ENCODE data around the gene ENDOD1.

Gene ENDOD1

GRCh38 chr11:95111923-95112540, 22.4 kb downstream of the ENDOD1 start:
- no peak for DNase-seq (ENCODE audit: low read depth)
- no peak overlapping the region for H3K4me3 ChIP-seq (ENCODE audit: low read length)
- TF ChIP-seq, protein P1, sequence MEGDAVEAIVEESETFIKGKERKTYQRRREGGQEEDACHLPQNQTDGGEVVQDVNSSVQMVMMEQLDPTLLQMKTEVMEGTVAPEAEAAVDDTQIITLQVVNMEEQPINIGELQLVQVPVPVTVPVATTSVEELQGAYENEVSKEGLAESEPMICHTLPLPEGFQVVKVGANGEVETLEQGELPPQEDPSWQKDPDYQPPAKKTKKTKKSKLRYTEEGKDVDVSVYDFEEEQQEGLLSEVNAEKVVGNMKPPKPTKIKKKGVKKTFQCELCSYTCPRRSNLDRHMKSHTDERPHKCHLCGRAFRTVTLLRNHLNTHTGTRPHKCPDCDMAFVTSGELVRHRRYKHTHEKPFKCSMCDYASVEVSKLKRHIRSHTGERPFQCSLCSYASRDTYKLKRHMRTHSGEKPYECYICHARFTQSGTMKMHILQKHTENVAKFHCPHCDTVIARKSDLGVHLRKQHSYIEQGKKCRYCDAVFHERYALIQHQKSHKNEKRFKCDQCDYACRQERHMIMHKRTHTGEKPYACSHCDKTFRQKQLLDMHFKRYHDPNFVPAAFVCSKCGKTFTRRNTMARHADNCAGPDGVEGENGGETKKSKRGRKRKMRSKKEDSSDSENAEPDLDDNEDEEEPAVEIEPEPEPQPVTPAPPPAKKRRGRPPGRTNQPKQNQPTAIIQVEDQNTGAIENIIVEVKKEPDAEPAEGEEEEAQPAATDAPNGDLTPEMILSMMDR (conservative IDR thresholded peaks at IDR 0.05; ENCODE audit: low read depth, low read length), result no peak

DNA sequence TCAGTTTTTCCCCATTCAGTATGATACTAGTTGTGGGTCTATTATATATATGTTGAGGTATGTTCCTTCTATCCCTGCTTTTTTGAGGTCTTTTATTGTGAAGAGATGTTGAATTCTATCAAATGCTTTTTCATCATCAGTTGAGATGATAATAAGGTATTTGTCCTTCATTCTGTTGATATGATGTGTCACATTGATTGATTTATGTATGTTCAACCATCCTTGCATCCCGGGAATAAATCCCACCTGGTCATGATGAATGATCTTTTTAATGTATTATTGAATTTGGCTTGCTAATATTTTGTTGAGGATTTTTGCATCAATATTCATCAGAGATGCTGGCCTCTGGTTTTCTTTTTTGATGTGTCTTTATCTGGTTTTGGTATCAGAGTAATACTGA, 26.0 kb downstream of the ENDOD1 start:
- H3K4me3 ChIP-seq (ENCODE audit: low read length), result no peak overlapping the region
- no peak for DNase-seq (ENCODE audit: low read depth)
- TF ChIP-seq, protein P1 (conservative IDR thresholded peaks at IDR 0.05; ENCODE audit: low read depth, low read length), result no peak

GRCh38 chr11:95119361-95120060, 29.9 kb downstream of the ENDOD1 start:
- H3K4me3 ChIP-seq (ENCODE audit: low read length), result no peak overlapping the region
- no peak for DNase-seq (ENCODE audit: low read depth)
- TF ChIP-seq, protein P1 (conservative IDR thresholded peaks at IDR 0.05; ENCODE audit: low read depth, low read length), result no peak

GRCh38 chr11:95121698-95122097, 32.1 kb downstream of the ENDOD1 start:
- DNase-seq (ENCODE audit: low read depth), result no peak
- TF ChIP-seq, protein P1 (conservative IDR thresholded peaks at IDR 0.05; ENCODE audit: low read depth, low read length), result no peak
- H3K4me3 ChIP-seq (ENCODE audit: low read length), result no peak overlapping the region

GRCh38 chr11:95123556-95123955, 33.9 kb downstream of the ENDOD1 start:
- no peak for DNase-seq (ENCODE audit: low read depth)
- H3K4me3 ChIP-seq (ENCODE audit: low read length), result no peak overlapping the region
- TF ChIP-seq, protein P1 (conservative IDR thresholded peaks at IDR 0.05; ENCODE audit: low read depth, low read length), result no peak

GRCh38 chr11:95128602-95129001, 39.0 kb downstream of the ENDOD1 start:
- no peak overlapping the region for H3K4me3 ChIP-seq (ENCODE audit: low read length)
- no peak for DNase-seq (ENCODE audit: low read depth)
- TF ChIP-seq, protein P1 (conservative IDR thresholded peaks at IDR 0.05; ENCODE audit: low read depth, low read length), result no peak

DNA sequence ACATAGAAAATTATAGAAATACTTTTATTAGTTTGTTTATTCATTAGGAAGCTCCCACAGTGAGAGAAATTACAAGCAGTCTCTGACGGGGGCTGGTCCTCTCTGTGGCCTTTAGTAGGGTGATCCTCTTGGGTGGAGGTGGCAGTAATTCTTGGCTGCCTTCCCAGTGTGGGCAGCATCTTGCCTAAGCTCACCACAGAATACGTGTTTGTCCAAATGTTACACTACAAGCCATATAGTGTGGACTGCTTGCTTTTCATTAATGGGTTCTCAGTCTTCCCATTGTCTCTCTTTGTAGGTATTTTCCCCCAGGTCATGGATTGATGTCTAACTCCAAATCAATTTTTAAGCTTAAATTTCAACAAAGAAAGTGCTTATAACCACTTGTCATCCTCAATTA, 43.3 kb downstream of the ENDOD1 start:
- no peak for DNase-seq (ENCODE audit: low read depth)
- H3K4me3 ChIP-seq (ENCODE audit: low read length), result no peak overlapping the region
- TF ChIP-seq, protein P1 (conservative IDR thresholded peaks at IDR 0.05; ENCODE audit: low read depth, low read length), result no peak

Data from retinal pigment epithelial cell (primary cell).